ENCODE measurements around the gene EEF1A1. TPM values are rescaled to one million over a fixed set of nuclear protein-coding genes. Genes with fewer than 3 reads are reported as not detected.
A peak's percentile ranks its signal among the peaks of the same experiment; 100 is the strongest.

Gene EEF1A1
- total and polyA plus RNA-seq, 12 donors, result 988 to 3,224 (median 1,571) TPM

DNA sequence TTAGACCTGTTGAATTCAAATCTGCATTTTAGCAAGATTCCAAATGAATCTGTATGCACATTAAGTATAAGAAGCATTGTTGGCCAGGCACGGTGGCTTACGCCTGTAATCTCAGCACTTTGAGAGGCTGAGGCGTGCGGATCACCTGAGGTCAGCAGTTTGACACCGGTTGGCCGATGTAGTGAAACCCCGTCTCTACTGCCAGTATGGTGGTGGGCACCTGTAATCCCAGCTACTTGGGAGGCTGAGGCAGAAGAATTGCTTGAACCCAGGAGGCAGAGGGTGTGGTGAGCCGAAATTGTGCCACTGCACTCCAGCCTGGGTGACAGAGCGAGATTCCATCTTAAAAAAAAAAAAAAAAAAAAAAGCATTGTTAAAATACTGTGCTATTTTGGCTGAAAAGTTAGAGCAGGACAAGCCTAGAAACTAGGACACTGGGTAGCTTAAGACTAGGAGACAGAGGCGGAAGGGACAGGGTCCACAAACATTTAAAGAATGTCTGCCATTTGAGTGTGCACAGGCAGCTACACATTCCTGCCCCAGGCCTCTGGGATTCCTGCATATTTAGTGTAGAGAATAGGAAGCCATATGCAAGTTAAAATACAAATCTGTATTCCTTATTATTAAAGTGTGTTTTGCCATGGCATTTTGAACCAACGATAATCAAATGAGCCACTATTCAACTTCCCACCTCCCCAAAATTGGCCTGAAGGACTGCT is 45.1 kb upstream of the EEF1A1 start:
- no peaks in the 10 kb centered on the region for H3K36me3 ChIP-seq
- H3K4me1 ChIP-seq, result peaks cover 0 to 16% (median 6%) of the 10 kb centered on the region in 9 donors
- no peaks in the 10 kb centered on the region for H3K9me3 ChIP-seq
- no peak for DNase-seq
- WGBS, 2 donors, result 95% methylated on average over 11 of the region's 11 CpGs
- no peak for ATAC-seq
- TF ChIP-seq, protein P1, sequence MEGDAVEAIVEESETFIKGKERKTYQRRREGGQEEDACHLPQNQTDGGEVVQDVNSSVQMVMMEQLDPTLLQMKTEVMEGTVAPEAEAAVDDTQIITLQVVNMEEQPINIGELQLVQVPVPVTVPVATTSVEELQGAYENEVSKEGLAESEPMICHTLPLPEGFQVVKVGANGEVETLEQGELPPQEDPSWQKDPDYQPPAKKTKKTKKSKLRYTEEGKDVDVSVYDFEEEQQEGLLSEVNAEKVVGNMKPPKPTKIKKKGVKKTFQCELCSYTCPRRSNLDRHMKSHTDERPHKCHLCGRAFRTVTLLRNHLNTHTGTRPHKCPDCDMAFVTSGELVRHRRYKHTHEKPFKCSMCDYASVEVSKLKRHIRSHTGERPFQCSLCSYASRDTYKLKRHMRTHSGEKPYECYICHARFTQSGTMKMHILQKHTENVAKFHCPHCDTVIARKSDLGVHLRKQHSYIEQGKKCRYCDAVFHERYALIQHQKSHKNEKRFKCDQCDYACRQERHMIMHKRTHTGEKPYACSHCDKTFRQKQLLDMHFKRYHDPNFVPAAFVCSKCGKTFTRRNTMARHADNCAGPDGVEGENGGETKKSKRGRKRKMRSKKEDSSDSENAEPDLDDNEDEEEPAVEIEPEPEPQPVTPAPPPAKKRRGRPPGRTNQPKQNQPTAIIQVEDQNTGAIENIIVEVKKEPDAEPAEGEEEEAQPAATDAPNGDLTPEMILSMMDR (IDR thresholded peaks at IDR 0.05), result no peak
- peak overlapping the region in 4 of 10 donors; percentile 63 to 84 (median 72) for H3K27ac ChIP-seq
- intact Hi-C loops (cut with DNase I), result loop anchor here in 5 of 10 donors (5.0 kb wide), 2 partner anchors 39 to 44 kb away; partner anchors contain the start of gene EEF1A1 (in 4 of the 5)
- H3K4me3 ChIP-seq, result no peak overlapping the region
- H3K27me3 ChIP-seq, result peaks cover 0 to 4% (median 0%) of the 10 kb centered on the region in 7 donors

DNA sequence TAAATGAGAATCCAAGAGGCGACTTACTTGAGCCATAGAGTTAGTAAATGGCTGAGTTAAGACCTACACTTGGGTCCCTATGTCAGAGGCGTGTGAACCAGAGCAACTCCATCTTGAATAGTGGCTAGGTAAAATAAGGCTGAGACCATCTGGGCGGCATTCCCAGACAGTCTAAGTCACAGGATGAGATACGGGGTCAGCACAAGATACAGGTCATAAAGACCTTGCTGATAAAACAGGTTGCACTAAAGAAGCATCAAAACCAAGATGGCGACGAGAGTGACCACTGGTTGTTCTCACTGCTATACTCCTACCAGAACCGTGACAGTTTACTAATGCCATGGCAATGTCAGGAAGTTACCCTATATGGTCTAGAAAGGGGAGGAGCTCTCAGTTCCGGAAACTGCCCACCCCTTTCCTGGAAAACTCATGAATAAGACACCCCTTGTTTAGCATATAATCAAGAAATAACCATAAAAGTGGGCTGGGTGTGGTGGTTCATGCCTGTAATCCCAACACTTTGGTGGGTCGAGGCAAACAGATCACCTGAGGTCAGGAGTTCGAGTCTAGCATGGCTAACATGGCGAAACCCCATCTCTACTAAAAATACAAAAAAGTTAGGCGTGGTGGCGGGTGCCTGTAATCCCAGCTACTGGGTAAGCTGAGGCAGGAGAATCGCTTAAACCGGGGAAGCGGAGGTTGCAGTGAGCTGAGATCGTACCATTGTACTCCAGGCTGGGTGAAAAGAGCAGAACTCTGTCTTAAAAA is 43.9 kb upstream of the EEF1A1 start:
- Histone ChIP-seq H3K36me3 (no peaks in the 10 kb centered on the region), H3K9me3 (no peaks in the 10 kb centered on the region), H3K4me3 (no peak overlapping the region), H3K27ac (no peak overlapping the region), H3K4me1 (peaks cover 0 to 16% (median 6%) of the 10 kb centered on the region in 9 donors), H3K27me3 (peaks cover 0 to 4% (median 0%) of the 10 kb centered on the region in 7 donors)
- WGBS, 2 donors, result 94 to 97% methylated on average over 17 of the region's 17 CpGs
- TF ChIP-seq, protein P1 (IDR thresholded peaks at IDR 0.05), result no peak
- no peak for ATAC-seq
- no peak for DNase-seq
- intact Hi-C loops (cut with DNase I), result loop anchor here in 6 of 10 donors (5.0 kb wide), 2 partner anchors 37 to 42 kb away; partner anchors contain the start of gene EEF1A1 (in 4 of the 6)

DNA sequence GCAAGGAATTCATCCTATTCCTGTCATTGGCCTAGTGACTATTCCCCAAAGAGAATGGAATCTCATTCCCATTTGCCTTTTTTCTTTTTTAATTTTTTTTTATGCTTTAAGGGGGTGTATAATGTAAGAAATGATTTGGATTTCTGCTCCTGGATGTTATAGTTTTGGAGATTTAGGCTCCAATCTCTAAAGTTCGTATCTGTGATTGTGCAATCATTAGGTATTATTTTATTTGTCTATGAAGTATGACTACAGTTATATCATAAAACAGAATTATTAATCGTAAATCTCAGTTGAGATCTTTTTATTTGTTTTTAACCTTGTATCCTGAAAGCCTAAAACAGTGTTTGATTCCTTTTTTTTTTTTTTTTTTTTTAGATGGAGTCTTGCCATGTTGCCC is 41.7 kb upstream of the EEF1A1 start:
- H3K4me1 ChIP-seq, result peaks cover 0 to 16% (median 6%) of the 10 kb centered on the region in 9 donors
- ATAC-seq (no peak), DNase-seq (no peak)
- no peaks in the 10 kb centered on the region for H3K36me3 ChIP-seq
- H3K27ac ChIP-seq, result no peak overlapping the region
- H3K9me3 ChIP-seq, result no peaks in the 10 kb centered on the region
- WGBS, 2 donors, result 91 to 97% methylated on average over 2 of the region's 2 CpGs
- H3K4me3 ChIP-seq, result no peak overlapping the region
- intact Hi-C loops (cut with DNase I), result loop anchor here in 1 of 10 donors (5.0 kb wide), 1 partner anchor 35 kb away; no protein-coding TSS in a partner anchor
- H3K27me3 ChIP-seq, result peaks cover 0 to 4% (median 0%) of the 10 kb centered on the region in 7 donors
- TF ChIP-seq, protein P1 (IDR thresholded peaks at IDR 0.05), result no peak

DNA sequence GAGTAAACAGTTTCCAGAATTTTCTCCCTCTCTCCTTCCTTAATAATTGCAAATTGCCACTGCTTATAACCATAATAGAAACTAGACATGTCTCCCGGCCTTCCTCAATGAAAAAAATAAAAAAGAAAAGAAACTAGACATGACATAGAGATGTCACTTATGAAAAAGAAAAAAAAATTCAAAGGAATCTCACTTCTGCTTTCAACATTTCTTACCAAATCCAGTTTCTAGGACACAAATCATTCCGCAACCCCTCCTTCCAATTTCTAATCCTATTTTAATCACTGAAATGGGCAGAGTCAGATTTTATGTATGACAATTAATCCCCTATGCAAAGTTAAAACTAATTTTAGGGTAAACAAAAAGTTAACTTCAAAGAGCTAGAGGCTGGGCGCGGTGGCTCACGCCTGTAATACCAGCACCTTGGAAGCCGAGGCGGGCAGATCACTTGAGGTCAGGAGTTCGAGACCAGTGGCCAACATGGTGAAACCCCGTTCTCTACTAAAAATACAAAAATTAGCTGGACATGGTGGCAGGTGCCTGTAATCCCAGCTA is 40.1 kb upstream of the EEF1A1 start:
- 89 to 94% methylated on average over 9 of the region's 9 CpGs for WGBS, 2 donors
- intact Hi-C loops (cut with DNase I), result loop anchor here in 1 of 10 donors (5.0 kb wide), 1 partner anchor 34 kb away; no protein-coding TSS in a partner anchor
- no peak overlapping the region for H3K4me3 ChIP-seq
- peaks cover 0 to 4% (median 0%) of the 10 kb centered on the region in 7 donors for H3K27me3 ChIP-seq
- H3K27ac ChIP-seq, result no peak overlapping the region
- no peaks in the 10 kb centered on the region for H3K36me3 ChIP-seq
- DNase-seq, result no peak
- no peaks in the 10 kb centered on the region for H3K9me3 ChIP-seq
- H3K4me1 ChIP-seq, result peaks cover 0 to 6% (median 0%) of the 10 kb centered on the region in 9 donors
- no peak for ATAC-seq
- TF ChIP-seq, protein P1 (IDR thresholded peaks at IDR 0.05), result no peak

Data from heart right ventricle (tissue), 16 donors.